GM19328 (cell line): ENCODE results near the gene TAF10.

Source experiments
- ATAC-seq: cut with Tn5 transposase; IDR thresholded peaks from one replicate; pipeline ENCODE4 v1.9.1; 2021; ENCODE audit warnings: mild to moderate bottlenecking, moderate library complexity; ENCODE audit not compliant: unreplicated experiment

The TAF10 gene

GRCh38 chr11:6640985-6641701 is 29.1 kb upstream of the TAF10 start:
- ATAC-seq: no peak

- ATAC-seq: no peak
Observed at GRCh38 chr11:6640036-6640984, 28.3 kb upstream of the TAF10 start.

GRCh38 chr11:6638429-6638828 is 26.4 kb upstream of the TAF10 start:
- ATAC-seq: no peak

- no peak for ATAC-seq
Observed at GRCh38 chr11:6637871-6638270, 25.9 kb upstream of the TAF10 start.

GRCh38 chr11:6636480-6636879 is 24.5 kb upstream of the TAF10 start:
- no peak for ATAC-seq

GRCh38 chr11:6635082-6635932 is 23.3 kb upstream of the TAF10 start:
- ATAC-seq: no peak

GRCh38 chr11:6634534-6634933 is 22.5 kb upstream of the TAF10 start:
- ATAC-seq: no peak

- no peak for ATAC-seq
Observed at GRCh38 chr11:6633422-6634408, 21.7 kb upstream of the TAF10 start.

- ATAC-seq: no peak
Observed at GRCh38 chr11:6632116-6633073, 20.4 kb upstream of the TAF10 start.

GRCh38 chr11:6631361-6631890 is 19.4 kb upstream of the TAF10 start:
- ATAC-seq: no peak

GRCh38 chr11:6630632-6631291 is 18.7 kb upstream of the TAF10 start:
- no peak for ATAC-seq

- no peak for ATAC-seq
Observed at GRCh38 chr11:6629892-6630631, 18.0 kb upstream of the TAF10 start.

- no peak for ATAC-seq
Observed at GRCh38 chr11:6629573-6629891, 17.5 kb upstream of the TAF10 start.

GRCh38 chr11:6628526-6628925 is 16.5 kb upstream of the TAF10 start:
- no peak for ATAC-seq

- ATAC-seq: peak; percentile 58
Observed at GRCh38 chr11:6627762-6628241, 15.8 kb upstream of the TAF10 start.

GRCh38 chr11:6626971-6627761 is 15.2 kb upstream of the TAF10 start:
- ATAC-seq: no peak
